Testis (tissue), 3 donors: ENCODE results near the gene CACNA1D. TPM values are rescaled to one million over a fixed set of nuclear protein-coding genes. Genes with fewer than 3 reads are reported as not detected.

Source experiments
- DNase-seq: peaks from one replicate; pipeline ENCODE4 v3.0.0-alpha.2; 2019
- H3K27ac ChIP-seq, 2 donors: fragments of 200-600 bp; sonication (generic); one replicate each; pipeline ENCODE4 v1.5.1; 2019
- H3K27me3 ChIP-seq: fragments of 200-600 bp; sonication (generic); one replicate; pipeline ENCODE4 v1.5.1; 2019
- H3K36me3 ChIP-seq: fragments of 200-600 bp; sonication (generic); one replicate; pipeline ENCODE4 v1.5.1; 2017; ENCODE audit warnings: low read depth; ENCODE audit errors: missing control alignments
- H3K4me1 ChIP-seq: fragments of 200-600 bp; sonication (generic); one replicate; pipeline ENCODE4 v1.5.1; 2019
- H3K4me3 ChIP-seq, 2 donors: fragments of 200-600 bp; sonication (generic); one replicate each; pipeline ENCODE4 v1.5.1; 2017 to 2019
- H3K9me3 ChIP-seq: fragments of 200-600 bp; sonication (generic); one replicate; pipeline ENCODE4 v1.5.1; 2017
- POLR2A ChIP-seq: fragments of 450-650 bp; IDR thresholded peaks from one replicate; pipeline ENCODE4 v1.6.1; 2017; ENCODE audit warnings: antibody characterized with exemption, mild to moderate bottlenecking, moderate library complexity
- WGBS, 2 donors: methylation state at CpG; one replicate each; pipeline ENCODE4 v1.1.5; 2018; 5-methylcytosine and 5-hydroxymethylcytosine counted together
- intact Hi-C: fragments of 100-400 bp; cut with DNase I; formaldehyde crosslinking; loops from one replicate; pipeline ENCODE4 v1.15.1; 2023; ENCODE audit warnings: low total_unique reads
- polyA plus RNA-seq: library from polyadenylated mRNA; stranded (reverse); fragments of 350-450 nt; fragmentation: Illumina TruSeq; extraction: RNeasy Lipid Tissue Mini Kit (QIAGEN cat#74804); gene quantifications from one replicate; pipeline ENCODE4 v1.2.3, GENCODE V29; 2014; ENCODE audit warnings: low read depth, low replicate concordance; ENCODE audit not compliant: insufficient read depth
- total RNA-seq, 2 donors: library from RNA; depleted of rRNA; stranded (reverse); fragments of >200 nt; gene quantifications; one replicate each; pipeline ENCODE4 v1.2.3, GENCODE V29; 2016
- TF ChIP-seq, protein P1 (sequence below), 3 experiments: fragments of 450-650 bp in 2 of 3; fragments of 200-600 bp in 1 of 3; sonication (generic) in 1 of 3; IDR thresholded peaks; one replicate each; pipeline ENCODE4 v1.5.1; 2016 to 2019; ENCODE audit warnings: antibody characterized with exemption in 3 of 3, mild to moderate bottlenecking in 2 of 3, moderate library complexity in 1 of 3

CACNA1D gene
- total and polyA plus RNA-seq, 3 donors from 2014 or later: 8.0 to 39.0 (median 37.6) TPM

DNA sequence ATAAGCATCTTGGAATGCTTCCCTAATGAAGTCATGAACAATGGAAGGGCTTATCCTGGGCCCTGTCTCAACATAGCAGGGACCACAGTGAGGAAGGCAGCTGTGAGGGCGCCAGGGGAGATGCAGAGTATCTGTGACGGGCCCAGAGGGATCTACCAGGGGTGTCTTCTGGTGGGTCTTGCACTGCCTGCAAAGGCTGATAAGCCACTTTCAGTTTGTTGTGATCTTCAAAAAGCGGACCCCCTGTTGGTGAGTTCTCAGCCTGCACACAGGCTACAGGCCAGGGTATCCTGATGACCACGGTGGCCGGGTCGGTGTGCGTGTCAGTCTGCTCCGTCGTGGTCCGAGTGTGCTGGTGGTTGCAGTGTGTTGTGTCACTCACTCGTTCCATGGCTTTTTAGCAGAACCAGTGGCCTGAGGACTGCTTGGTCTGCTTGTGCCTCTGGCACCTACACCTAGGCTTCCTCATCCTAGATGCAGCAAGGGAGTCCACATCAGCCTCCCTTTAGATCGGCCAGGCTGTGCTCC lies 305.0 kb downstream of the CACNA1D start:
- Histone ChIP-seq H3K4me3 (no peak overlapping the region), H3K4me1 (no peaks in the 10 kb centered on the region), H3K27me3 (no peaks in the 10 kb centered on the region), H3K36me3 (no peaks in the 10 kb centered on the region), H3K9me3 (no peaks in the 10 kb centered on the region), H3K27ac (no peak overlapping the region)
- intact Hi-C loops: no loop called here
- TF ChIP-seq, protein P1, sequence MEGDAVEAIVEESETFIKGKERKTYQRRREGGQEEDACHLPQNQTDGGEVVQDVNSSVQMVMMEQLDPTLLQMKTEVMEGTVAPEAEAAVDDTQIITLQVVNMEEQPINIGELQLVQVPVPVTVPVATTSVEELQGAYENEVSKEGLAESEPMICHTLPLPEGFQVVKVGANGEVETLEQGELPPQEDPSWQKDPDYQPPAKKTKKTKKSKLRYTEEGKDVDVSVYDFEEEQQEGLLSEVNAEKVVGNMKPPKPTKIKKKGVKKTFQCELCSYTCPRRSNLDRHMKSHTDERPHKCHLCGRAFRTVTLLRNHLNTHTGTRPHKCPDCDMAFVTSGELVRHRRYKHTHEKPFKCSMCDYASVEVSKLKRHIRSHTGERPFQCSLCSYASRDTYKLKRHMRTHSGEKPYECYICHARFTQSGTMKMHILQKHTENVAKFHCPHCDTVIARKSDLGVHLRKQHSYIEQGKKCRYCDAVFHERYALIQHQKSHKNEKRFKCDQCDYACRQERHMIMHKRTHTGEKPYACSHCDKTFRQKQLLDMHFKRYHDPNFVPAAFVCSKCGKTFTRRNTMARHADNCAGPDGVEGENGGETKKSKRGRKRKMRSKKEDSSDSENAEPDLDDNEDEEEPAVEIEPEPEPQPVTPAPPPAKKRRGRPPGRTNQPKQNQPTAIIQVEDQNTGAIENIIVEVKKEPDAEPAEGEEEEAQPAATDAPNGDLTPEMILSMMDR (IDR thresholded peaks at IDR 0.05): no peak
- no peak for DNase-seq
- 96 to 99% methylated on average over 3 to 12 of the region's 12 CpGs for WGBS, 2 donors

DNA sequence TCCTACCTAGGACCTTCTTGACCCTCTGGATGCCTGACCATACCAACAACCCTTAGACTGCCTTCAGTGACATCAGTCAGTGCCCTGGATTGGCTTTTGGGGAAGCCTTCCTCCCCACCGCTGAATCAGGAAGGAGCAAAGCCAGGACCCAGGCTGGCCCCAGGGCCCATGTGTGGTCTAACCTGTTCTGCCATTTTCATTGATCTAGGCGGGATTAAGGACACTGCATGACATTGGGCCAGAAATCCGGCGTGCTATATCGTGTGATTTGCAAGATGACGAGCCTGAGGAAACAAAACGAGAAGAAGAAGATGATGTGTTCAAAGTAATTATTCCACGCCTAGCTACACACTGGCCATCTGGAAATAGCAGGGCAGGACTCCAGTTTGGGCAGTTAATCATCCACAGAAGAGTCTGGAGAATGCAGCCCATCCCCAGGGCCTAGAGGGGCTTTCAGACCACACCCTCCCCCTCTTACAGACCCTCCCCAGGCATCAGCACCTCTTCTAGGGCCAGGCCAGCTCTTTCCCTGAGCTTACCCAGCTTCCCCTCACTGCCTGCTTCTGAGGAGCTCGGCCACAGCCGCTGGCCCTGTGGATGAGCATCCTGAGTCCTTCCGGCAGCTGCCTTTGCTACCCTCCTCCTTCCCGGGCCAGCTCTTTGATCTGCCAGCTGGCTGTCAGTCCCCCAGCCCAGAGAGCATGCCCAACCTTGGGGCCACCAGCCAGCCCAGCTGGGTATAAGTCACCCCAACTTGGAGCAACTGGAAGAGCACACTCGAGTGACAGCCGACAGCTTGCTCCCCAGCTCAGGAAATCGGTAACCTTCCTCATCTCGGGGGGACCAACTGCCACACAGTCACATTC lies 305.9 kb downstream of the CACNA1D start:
- intact Hi-C loops: no loop called here
- no peak overlapping the region for H3K4me3 ChIP-seq
- H3K27me3 ChIP-seq: no peaks in the 10 kb centered on the region
- WGBS, 2 donors: 85 to 86% methylated on average over 16 of the region's 16 CpGs
- no peaks in the 10 kb centered on the region for H3K4me1 ChIP-seq
- no peak overlapping the region for H3K27ac ChIP-seq
- H3K36me3 ChIP-seq: no peaks in the 10 kb centered on the region
- H3K9me3 ChIP-seq: no peaks in the 10 kb centered on the region
- TF ChIP-seq POLR2A: no peak
- TF ChIP-seq, protein P1 (IDR thresholded peaks at IDR 0.05): no peak
- DNase-seq: no peak

DNA sequence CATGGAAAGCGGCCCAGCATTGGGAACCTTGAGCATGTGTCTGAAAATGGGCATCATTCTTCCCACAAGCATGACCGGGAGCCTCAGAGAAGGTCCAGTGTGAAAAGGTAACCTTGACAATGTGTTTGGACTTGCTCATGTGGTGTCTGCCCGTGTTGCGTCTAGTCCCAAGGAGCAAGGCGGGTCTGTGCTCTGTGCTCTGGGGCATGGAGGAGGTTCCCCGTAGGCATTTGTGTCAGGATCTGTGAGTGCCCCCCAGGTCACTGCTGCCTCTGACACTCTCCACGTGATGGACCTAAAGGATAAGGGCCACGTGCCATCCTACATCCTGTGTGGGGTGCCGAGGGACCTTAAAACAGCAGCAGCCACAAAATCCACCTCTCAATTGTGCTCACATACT lies 306.9 kb downstream of the CACNA1D start:
- no peak for DNase-seq

DNA sequence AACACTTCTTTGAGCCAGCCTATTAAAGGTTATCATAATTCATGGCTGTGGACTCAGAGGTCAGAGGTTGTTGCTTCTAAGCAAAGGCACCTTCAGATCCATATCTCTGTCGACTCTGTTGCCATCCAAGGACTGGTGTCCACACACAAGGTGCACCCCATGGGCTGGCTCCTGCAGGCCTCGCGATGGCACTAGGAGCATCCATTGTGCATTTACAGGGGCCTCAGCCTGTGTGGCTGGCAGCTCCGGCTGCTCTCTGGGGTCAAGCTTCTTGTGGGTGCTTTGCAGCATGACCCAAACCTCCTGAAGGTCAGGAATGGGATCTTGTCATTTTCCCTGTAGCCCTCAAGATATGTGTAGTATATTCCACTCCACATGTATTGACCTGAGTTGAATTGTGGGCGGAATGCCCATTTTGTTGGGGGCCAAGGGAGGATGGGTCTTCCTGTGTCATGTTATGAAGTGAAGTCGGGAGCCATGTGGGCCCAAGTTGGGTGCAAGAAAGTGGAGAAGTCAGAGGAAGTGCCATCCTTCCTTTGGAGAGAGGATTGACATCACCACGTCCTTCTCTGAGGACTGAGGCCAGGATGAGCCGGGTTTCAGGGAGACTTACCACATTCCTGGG lies 308.0 kb downstream of the CACNA1D start:
- 87 to 88% methylated on average over 8 of the region's 8 CpGs for WGBS, 2 donors
- intact Hi-C loops: no loop called here
- no peak for DNase-seq
- H3K27me3 ChIP-seq: no peaks in the 10 kb centered on the region
- no peaks in the 10 kb centered on the region for H3K36me3 ChIP-seq
- no peaks in the 10 kb centered on the region for H3K9me3 ChIP-seq
- H3K27ac ChIP-seq: no peak overlapping the region
- no peak overlapping the region for H3K4me3 ChIP-seq
- TF ChIP-seq, protein P1 (IDR thresholded peaks at IDR 0.05): no peak
- TF ChIP-seq POLR2A: no peak
- H3K4me1 ChIP-seq: peaks cover 6% of the 10 kb centered on the region

More for the DNA sequence above, 306.9 kb downstream of the CACNA1D start:
- H3K4me1 ChIP-seq: peaks cover 3% of the 10 kb centered on the region
- no peaks in the 10 kb centered on the region for H3K36me3 ChIP-seq
- H3K9me3 ChIP-seq: no peaks in the 10 kb centered on the region
- intact Hi-C loops: no loop called here
- no peak overlapping the region for H3K4me3 ChIP-seq
- no peak for TF ChIP-seq POLR2A
- TF ChIP-seq, protein P1 (IDR thresholded peaks at IDR 0.05): no peak
- no peaks in the 10 kb centered on the region for H3K27me3 ChIP-seq
- WGBS, 2 donors: 94 to 98% methylated on average over 6 to 9 of the region's 9 CpGs
- no peak overlapping the region for H3K27ac ChIP-seq
